Breast epithelium (tissue), 4 donors: Measurements from ENCODE around the gene PLEKHO1. TPM values are rescaled to one million over a fixed set of nuclear protein-coding genes. Genes with fewer than 3 reads are reported as not detected.

Source experiments
- DNase-seq, 2 donors: peaks; one replicate each; pipeline ENCODE4 v3.0.0-alpha.2; 2019; ENCODE audit warnings: low spot score in 2 of 2
- H3K27ac ChIP-seq, 2 donors: fragments of 200-600 bp; sonication (generic) in 1 of 2; one replicate each; pipeline ENCODE4 v1.5.1; 2016 to 2019; ENCODE audit warnings: mild to moderate bottlenecking in 1 of 2
- H3K27me3 ChIP-seq, 2 donors: fragments of 200-600 bp; sonication (generic) in 1 of 2; one replicate each; pipeline versions ENCODE4 v1.5.1 to v1.6.0; 2017 to 2019; ENCODE audit warnings: control low read depth in 1 of 2, mild to moderate bottlenecking in 1 of 2
- H3K36me3 ChIP-seq: fragments of 200-600 bp; one replicate; pipeline ENCODE4 v1.5.1; 2019
- H3K4me1 ChIP-seq, 2 donors: fragments of 200-600 bp; sonication (generic); one replicate each; pipeline ENCODE4 v1.5.1; 2016 to 2019; ENCODE audit warnings: control low read depth in 1 of 2
- H3K4me3 ChIP-seq, 3 donors: fragments of 200-600 bp; sonication (generic); 1 replicate in 2 of 3; 2 replicates in 1 of 3; pipeline ENCODE4 v1.5.1; 2016 to 2019; ENCODE audit warnings: mild to moderate bottlenecking in 3 of 3, moderate library complexity in 2 of 3
- H3K9me3 ChIP-seq, 2 donors: fragments of 200-600 bp; sonication (generic) in 1 of 2; one replicate each; pipeline ENCODE4 v1.5.1; 2016 to 2019; ENCODE audit warnings: control low read depth in 1 of 2
- CTCF ChIP-seq, 3 donors: fragments of 450-650 bp; IDR thresholded peaks; one replicate each; pipeline ENCODE4 v1.5.1; 2016 to 2017; ENCODE audit warnings: antibody characterized with exemption in 3 of 3, mild to moderate bottlenecking in 3 of 3, moderate library complexity in 3 of 3
- POLR2A ChIP-seq: fragments of 450-650 bp; IDR thresholded peaks from one replicate; pipeline ENCODE4 v1.6.1; 2016; ENCODE audit warnings: antibody characterized with exemption, mild to moderate bottlenecking, moderate library complexity
- POLR2AphosphoS5 ChIP-seq, 3 donors: sonication (generic); formaldehyde crosslinking; IDR thresholded peaks; one replicate each; pipeline ENCODE4 v1.6.1; 2017; ENCODE audit warnings: antibody characterized with exemption in 3 of 3
- intact Hi-C: fragments of 100-400 bp; cut with DNase I; formaldehyde crosslinking; loops from one replicate; pipeline ENCODE4 v1.15.1; 2023; ENCODE audit warnings: low total_unique reads
- total RNA-seq, 3 donors: library from RNA; depleted of rRNA; stranded (reverse); fragments of >200 nt; gene quantifications; one replicate each; pipeline ENCODE4 v1.1.0, GENCODE V29; 2016

Gene PLEKHO1
- total RNA-seq, 3 donors from 2014 or later = 20.8 to 58.0 (median 27.5) TPM

- no peak for DNase-seq
- no peak overlapping the region for H3K4me3 ChIP-seq
- intact Hi-C loops = no loop called here
- no peaks in the 10 kb centered on the region for H3K27me3 ChIP-seq
- H3K4me1 ChIP-seq = no peaks in the 10 kb centered on the region
- no peaks in the 10 kb centered on the region for H3K9me3 ChIP-seq
- H3K27ac ChIP-seq = no peak overlapping the region
- TF ChIP-seq CTCF (IDR thresholded peaks at IDR 0.05) = no peak
- TF ChIP-seq POLR2A = no peak
- no peak for TF ChIP-seq POLR2AphosphoS5 (IDR thresholded peaks at IDR 0.05)
- H3K36me3 ChIP-seq = no peaks in the 10 kb centered on the region
These were observed 22.1 kb downstream of the PLEKHO1 start for GRCh38 chr1:150171801-150172200.

- H3K4me1 ChIP-seq = no peaks in the 10 kb centered on the region
- no peak overlapping the region for H3K4me3 ChIP-seq
- intact Hi-C loops = no loop called here
- no peak for TF ChIP-seq POLR2AphosphoS5 (IDR thresholded peaks at IDR 0.05)
- no peak for TF ChIP-seq CTCF (IDR thresholded peaks at IDR 0.05)
- no peak for TF ChIP-seq POLR2A
- no peaks in the 10 kb centered on the region for H3K9me3 ChIP-seq
- no peak for DNase-seq
- H3K36me3 ChIP-seq = no peaks in the 10 kb centered on the region
- H3K27ac ChIP-seq = no peak overlapping the region
- H3K27me3 ChIP-seq = no peaks in the 10 kb centered on the region
These were observed 23.4 kb downstream of the PLEKHO1 start for GRCh38 chr1:150173141-150173585.

GRCh38 chr1:150176593-150176992, 26.9 kb downstream of the PLEKHO1 start:
- no peaks in the 10 kb centered on the region for H3K9me3 ChIP-seq
- no peak for DNase-seq
- TF ChIP-seq POLR2A (no peak), CTCF (IDR thresholded peaks at IDR 0.05) (no peak), POLR2AphosphoS5 (IDR thresholded peaks at IDR 0.05) (no peak)
- H3K4me3 ChIP-seq = no peak overlapping the region
- H3K27me3 ChIP-seq = no peaks in the 10 kb centered on the region
- H3K4me1 ChIP-seq = no peaks in the 10 kb centered on the region
- no peak overlapping the region for H3K27ac ChIP-seq
- no peaks in the 10 kb centered on the region for H3K36me3 ChIP-seq
- intact Hi-C loops = no loop called here

GRCh38 chr1:150178548-150178947, 28.8 kb downstream of the PLEKHO1 start:
- no peak for DNase-seq
- Histone ChIP-seq H3K27ac (no peak overlapping the region), H3K4me1 (no peaks in the 10 kb centered on the region), H3K9me3 (no peaks in the 10 kb centered on the region), H3K4me3 (no peak overlapping the region), H3K36me3 (no peaks in the 10 kb centered on the region), H3K27me3 (no peaks in the 10 kb centered on the region)
- intact Hi-C loops = no loop called here
- TF ChIP-seq POLR2A (no peak), POLR2AphosphoS5 (IDR thresholded peaks at IDR 0.05) (no peak), CTCF (IDR thresholded peaks at IDR 0.05) (no peak)

- no peak overlapping the region for H3K27ac ChIP-seq
- no peak overlapping the region for H3K4me3 ChIP-seq
- no peak for DNase-seq
- no peaks in the 10 kb centered on the region for H3K9me3 ChIP-seq
- intact Hi-C loops = no loop called here
- H3K27me3 ChIP-seq = no peaks in the 10 kb centered on the region
- no peaks in the 10 kb centered on the region for H3K36me3 ChIP-seq
- TF ChIP-seq CTCF (IDR thresholded peaks at IDR 0.05) (no peak), POLR2A (no peak), POLR2AphosphoS5 (IDR thresholded peaks at IDR 0.05) (no peak)
- H3K4me1 ChIP-seq = no peaks in the 10 kb centered on the region
These were observed 30.2 kb downstream of the PLEKHO1 start for GRCh38 chr1:150179867-150180266.
